Body of pancreas (tissue), 4 donors: ENCODE measurements around the gene MED20.

Source experiments
- POLR2A ChIP-seq, 3 donors: fragments of 450-650 bp; IDR thresholded peaks; one replicate each; pipeline ENCODE4 v1.6.1; 2016; ENCODE audit warnings: antibody characterized with exemption in 3 of 3, mild to moderate bottlenecking in 2 of 3
- TF ChIP-seq, protein P1 (sequence below), 7 experiments: fragments of 450-650 bp in 4 of 7; fragments of 200-600 bp in 3 of 7; sonication (generic) in 3 of 7; IDR thresholded peaks; one replicate each; pipeline ENCODE4 v1.5.1; 2016 to 2019; ENCODE audit warnings: antibody characterized with exemption in 7 of 7

DNA sequence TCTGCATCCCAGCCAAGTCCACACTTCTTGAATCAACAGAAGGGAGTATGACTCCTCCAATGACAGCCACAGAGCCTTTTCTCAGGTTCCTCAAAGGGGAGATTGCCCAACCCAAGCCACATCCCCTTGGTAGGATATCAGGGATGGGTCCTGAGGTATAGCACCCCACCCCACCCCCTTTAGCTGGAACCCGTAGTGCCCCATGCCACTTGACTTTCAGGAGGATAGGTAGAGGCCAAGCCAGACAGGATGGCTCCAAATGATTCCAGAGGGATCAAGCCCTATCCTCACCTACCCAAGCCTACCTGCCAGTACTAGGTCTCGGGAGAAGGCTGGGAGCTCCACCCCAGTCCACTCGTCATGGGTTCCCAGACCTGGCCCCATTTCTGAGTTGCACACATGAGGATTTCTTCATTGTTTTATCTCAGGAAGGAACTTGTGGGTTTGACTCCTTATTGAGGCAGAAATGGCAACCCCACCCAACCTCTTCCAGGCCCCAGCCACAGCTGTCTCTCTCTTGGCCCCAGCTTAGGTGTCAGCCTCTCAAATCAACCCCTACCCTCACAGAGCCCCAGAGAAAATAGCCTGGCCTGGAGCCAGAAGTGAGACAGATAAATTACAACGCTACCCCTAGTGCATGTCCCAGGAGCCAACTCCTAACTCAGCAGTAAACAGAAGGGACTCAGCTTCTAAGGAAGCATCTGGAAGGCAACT, 17.1 kb upstream of the MED20 start:
- TF ChIP-seq, protein P1, sequence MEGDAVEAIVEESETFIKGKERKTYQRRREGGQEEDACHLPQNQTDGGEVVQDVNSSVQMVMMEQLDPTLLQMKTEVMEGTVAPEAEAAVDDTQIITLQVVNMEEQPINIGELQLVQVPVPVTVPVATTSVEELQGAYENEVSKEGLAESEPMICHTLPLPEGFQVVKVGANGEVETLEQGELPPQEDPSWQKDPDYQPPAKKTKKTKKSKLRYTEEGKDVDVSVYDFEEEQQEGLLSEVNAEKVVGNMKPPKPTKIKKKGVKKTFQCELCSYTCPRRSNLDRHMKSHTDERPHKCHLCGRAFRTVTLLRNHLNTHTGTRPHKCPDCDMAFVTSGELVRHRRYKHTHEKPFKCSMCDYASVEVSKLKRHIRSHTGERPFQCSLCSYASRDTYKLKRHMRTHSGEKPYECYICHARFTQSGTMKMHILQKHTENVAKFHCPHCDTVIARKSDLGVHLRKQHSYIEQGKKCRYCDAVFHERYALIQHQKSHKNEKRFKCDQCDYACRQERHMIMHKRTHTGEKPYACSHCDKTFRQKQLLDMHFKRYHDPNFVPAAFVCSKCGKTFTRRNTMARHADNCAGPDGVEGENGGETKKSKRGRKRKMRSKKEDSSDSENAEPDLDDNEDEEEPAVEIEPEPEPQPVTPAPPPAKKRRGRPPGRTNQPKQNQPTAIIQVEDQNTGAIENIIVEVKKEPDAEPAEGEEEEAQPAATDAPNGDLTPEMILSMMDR (IDR thresholded peaks at IDR 0.05): no peak
- TF ChIP-seq POLR2A (IDR thresholded peaks at IDR 0.05): no peak
